KMS-11 (cell line): ENCODE data around the gene CDC42EP1.

Experiments used
- H2AFZ ChIP-seq: fragments of 200-600 bp; sonication (generic); 2 replicates; pipeline ENCODE4 v1.6.1; 2016; ENCODE audit warnings: antibody characterized with exemption, mixed run types, low read depth
- H3K27ac ChIP-seq: fragments of 200-600 bp; sonication (generic); 2 replicates; pipeline ENCODE4 v1.6.1; 2016; ENCODE audit warnings: mild to moderate bottlenecking, mixed run types
- H3K27me3 ChIP-seq: fragments of 200-600 bp; sonication (generic); 2 replicates; pipeline ENCODE4 v1.6.1; 2017; ENCODE audit warnings: mild to moderate bottlenecking, low read depth, mixed run types, moderate library complexity; ENCODE audit not compliant: insufficient read depth
- H3K36me3 ChIP-seq: fragments of 200-600 bp; sonication (generic); 2 replicates; pipeline ENCODE4 v1.6.1; 2017; ENCODE audit warnings: mild to moderate bottlenecking, mixed run types; ENCODE audit not compliant: insufficient read depth
- H3K4me1 ChIP-seq: fragments of 200-600 bp; sonication (generic); 2 replicates; pipeline ENCODE4 v1.6.1; 2016; ENCODE audit warnings: mild to moderate bottlenecking, low read depth, mixed run types; ENCODE audit not compliant: poor library complexity, severe bottlenecking
- H3K4me2 ChIP-seq: fragments of 200-600 bp; sonication (generic); 2 replicates; pipeline ENCODE4 v1.7.0; 2016; ENCODE audit warnings: mild to moderate bottlenecking, mixed run types
- H3K4me3 ChIP-seq: fragments of 200-600 bp; sonication (generic); IDR thresholded peaks from 2 replicates; pipeline ENCODE4 v1.6.1; 2017; ENCODE audit warnings: low read depth, low read length, mixed read lengths; ENCODE audit not compliant: insufficient read depth
- H3K79me2 ChIP-seq: fragments of 200-600 bp; sonication (generic); 2 replicates; pipeline ENCODE4 v1.6.1; 2016; ENCODE audit warnings: low read depth, mixed run types; ENCODE audit not compliant: insufficient read depth
- H3K9ac ChIP-seq: fragments of 200-600 bp; sonication (generic); 2 replicates; pipeline ENCODE4 v1.6.1; 2016; ENCODE audit warnings: mild to moderate bottlenecking, mixed run types
- H4K20me1 ChIP-seq: fragments of 200-600 bp; sonication (generic); 2 replicates; pipeline ENCODE4 v1.6.1; 2016; ENCODE audit warnings: mild to moderate bottlenecking, mixed run types; ENCODE audit not compliant: insufficient read depth
- CTCF ChIP-seq: fragments of 200-600 bp; sonication (generic); conservative IDR thresholded peaks from 2 replicates; pipeline ENCODE4 v1.6.1; 2017; ENCODE audit warnings: low read depth, mild to moderate bottlenecking, antibody characterized with exemption, low read length, moderate library complexity, mixed read lengths

CDC42EP1 gene

GRCh38 chr22:37604074-37604473 lies 43.8 kb downstream of the CDC42EP1 start:
- no peak for TF ChIP-seq CTCF
- Histone ChIP-seq H3K4me2 (no peak overlapping the region), H4K20me1 (no peaks in the 10 kb centered on the region), H3K4me3 (no peak overlapping the region), H3K9ac (no peak overlapping the region), H2AFZ (no peak overlapping the region), H3K27me3 (peaks cover 63% of the 10 kb centered on the region), H3K27ac (no peak overlapping the region), H3K36me3 (no peaks in the 10 kb centered on the region), H3K79me2 (peaks cover 2% of the 10 kb centered on the region; the same call in 1 of the 2 replicates), H3K4me1 (peaks cover 16% of the 10 kb centered on the region)

- Histone ChIP-seq H3K4me2 (no peak overlapping the region), H3K36me3 (no peaks in the 10 kb centered on the region), H4K20me1 (no peaks in the 10 kb centered on the region), H2AFZ (no peak overlapping the region), H3K27ac (no peak overlapping the region), H3K9ac (no peak overlapping the region), H3K27me3 (peaks cover 59% of the 10 kb centered on the region), H3K4me1 (peaks cover 16% of the 10 kb centered on the region), H3K4me3 (no peak overlapping the region), H3K79me2 (peaks cover 10% of the 10 kb centered on the region; the same call in 1 of the 2 replicates)
- no peak for TF ChIP-seq CTCF
Measured at GRCh38 chr22:37604875-37605274, 44.6 kb downstream of the CDC42EP1 start.

GRCh38 chr22:37607010-37607934 lies 47.0 kb downstream of the CDC42EP1 start:
- Histone ChIP-seq H3K79me2 (peaks cover 30% of the 10 kb centered on the region), H3K27me3 (peaks cover 41% of the 10 kb centered on the region), H3K4me2 (peak overlapping the region; percentile 96), H2AFZ (peak overlapping the region; percentile 69), H3K4me3 (no peak overlapping the region), H3K9ac (no peak overlapping the region), H3K36me3 (no peaks in the 10 kb centered on the region), H4K20me1 (no peaks in the 10 kb centered on the region), H3K4me1 (peaks cover 27% of the 10 kb centered on the region), H3K27ac (peak overlapping the region; percentile 93; the same call in 1 of the 2 replicates)
- TF ChIP-seq CTCF, result peak; percentile 92

GRCh38 chr22:37607935-37608476 lies 47.7 kb downstream of the CDC42EP1 start:
- Histone ChIP-seq H3K9ac (peak overlapping the region; percentile 81), H3K36me3 (no peaks in the 10 kb centered on the region), H3K27me3 (peaks cover 34% of the 10 kb centered on the region), H3K4me1 (peaks cover 27% of the 10 kb centered on the region), H3K79me2 (peaks cover 30% of the 10 kb centered on the region), H3K4me3 (no peak overlapping the region), H3K4me2 (peak overlapping the region; percentile 96), H4K20me1 (no peaks in the 10 kb centered on the region), H2AFZ (peak overlapping the region; percentile 92), H3K27ac (peak overlapping the region; percentile 93)
- TF ChIP-seq CTCF, result no peak
